G401.6 (cell line): Measurements from ENCODE around the gene NKPD1.

Experiments
- FAIRE-seq: peaks from 2 replicates; lab custom pipeline; 2012; peaks lifted over from hg19 to GRCh38; lab: Jason Lieb, UNC

NKPD1 gene

DNA sequence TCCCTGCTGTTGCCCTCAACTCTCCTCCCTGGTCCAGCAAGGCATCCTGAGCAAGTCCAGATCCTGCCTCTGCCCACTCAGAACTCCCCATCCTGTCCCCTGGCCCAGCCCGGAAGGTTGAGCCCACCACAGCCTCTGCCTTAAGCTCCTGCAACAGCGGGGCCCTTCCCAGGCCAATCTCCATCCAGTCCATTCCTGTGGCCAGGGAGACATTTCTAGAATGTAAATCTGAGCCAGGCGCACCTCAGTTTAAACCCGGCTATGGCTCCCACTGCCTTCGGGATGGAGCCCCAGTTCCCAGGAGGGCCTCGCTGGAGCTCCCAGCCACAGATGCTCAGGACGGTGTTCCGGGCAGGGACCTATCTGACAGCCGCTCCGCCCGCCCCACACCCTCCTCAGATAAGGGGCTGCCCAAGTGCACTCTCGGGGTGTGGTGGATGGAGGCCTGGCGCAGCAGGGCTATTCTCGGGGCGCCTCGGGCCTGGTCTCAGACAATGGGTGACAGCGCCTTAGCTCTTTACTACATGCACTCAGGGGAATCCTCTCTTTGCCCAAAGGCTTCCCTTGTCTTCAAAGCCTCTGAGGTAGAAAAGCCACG is 11.9 kb upstream of the NKPD1 start:
- FAIRE-seq = no peak

DNA sequence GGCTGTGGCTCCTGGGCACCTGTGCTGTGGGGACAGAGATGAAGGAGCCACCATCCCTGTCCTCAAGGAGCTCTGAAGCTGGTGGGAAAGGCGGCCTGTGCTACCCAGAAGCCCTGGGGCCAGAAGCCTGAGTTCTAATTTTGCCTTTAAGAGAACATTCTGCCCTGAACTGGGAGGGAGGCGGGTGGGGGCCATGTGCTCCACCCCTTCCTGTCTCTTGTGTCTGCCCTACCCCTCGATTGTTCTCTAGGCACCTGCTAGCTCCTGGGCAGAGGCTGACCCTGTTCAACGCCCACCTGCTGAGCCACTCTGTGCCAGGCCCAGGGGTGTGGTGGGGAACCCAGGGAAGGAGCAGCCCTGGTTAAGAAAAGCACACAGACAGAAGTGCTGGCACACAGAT is 11.4 kb upstream of the NKPD1 start:
- no peak for FAIRE-seq

DNA sequence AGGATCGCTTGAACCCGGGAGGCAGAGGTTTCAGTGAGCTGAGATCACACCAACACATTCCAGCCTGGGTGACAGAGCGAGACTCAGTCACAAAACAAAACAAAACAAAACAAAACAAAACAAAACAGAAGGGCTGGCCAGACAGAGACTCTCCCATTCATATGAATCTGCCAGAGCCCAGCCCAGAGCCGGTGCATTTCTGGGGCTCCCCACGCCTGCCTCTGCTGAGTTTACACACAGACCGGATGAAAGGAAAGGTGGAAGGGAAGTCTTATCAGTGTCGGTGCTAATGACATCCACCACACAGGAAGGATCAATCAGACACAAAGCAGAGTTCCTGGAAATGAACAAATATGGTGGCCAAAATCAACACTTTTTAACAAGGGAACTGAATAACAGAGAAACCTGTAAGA is 10.4 kb upstream of the NKPD1 start:
- no peak for FAIRE-seq

DNA sequence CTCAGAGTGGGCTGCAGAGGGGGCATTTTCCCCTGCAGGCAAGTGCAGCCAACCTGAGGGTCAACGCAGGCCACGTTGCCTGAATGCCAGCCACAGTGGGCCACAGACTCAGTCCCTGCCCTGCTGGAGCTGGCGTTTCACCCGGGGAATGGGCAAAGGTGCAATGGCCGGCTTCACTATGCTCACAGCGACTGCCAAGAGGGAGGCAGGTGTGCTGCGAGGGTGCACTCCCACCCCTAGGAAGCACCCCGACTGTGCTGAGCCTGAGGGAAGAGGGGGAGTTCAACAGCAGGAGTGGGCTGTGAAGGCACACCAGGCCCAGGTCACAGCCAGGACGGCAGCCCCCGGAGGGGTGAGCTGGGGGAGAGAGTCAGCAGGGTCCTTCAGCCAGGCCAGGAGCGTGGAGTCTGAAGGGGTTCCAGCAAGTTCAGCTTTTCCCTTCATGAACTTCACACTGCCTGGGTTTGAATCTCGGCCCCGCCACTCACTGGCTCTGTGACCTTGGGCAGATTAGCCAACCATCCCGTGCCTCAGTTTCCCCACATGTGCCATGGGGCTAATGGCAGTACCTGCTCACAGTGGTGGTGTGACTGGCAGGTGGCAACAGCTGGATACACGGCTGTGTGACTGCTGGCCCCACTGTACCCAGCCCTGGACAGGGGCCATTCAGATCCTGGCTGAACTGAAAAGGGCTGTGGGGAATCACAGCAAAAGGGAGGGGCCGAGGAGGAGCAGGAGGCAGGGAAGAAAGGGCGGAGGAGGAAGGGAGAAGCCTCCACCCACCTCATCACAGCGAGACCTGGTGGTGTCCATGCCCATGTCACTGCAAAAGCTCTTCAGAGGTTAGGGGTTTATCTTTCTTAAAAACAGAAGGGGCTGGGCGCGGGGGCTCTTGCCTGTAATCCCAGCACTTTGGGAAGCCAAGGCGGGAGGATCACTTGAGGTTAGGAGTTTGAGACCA is 9.6 kb upstream of the NKPD1 start:
- FAIRE-seq = no peak

DNA sequence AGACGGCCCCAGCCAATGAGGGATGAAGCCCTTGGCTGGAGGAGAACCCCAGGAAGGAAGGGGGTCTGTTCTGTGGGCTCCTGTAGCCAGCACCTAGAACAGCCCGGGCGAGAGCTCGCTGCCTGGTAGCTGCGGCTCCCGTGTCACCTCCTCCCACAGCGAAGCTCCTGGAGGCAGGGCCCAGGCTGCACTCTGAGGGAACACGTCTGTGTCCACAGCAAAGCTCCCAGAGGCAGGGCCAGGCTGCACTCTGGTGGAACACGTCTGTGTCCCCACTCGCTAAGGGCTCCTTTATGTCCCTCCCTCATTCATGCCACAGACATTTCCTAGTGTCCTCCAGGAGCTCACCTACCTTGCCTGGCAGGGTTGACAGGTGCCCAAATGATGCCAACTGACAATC is 8.8 kb upstream of the NKPD1 start:
- no peak for FAIRE-seq

DNA sequence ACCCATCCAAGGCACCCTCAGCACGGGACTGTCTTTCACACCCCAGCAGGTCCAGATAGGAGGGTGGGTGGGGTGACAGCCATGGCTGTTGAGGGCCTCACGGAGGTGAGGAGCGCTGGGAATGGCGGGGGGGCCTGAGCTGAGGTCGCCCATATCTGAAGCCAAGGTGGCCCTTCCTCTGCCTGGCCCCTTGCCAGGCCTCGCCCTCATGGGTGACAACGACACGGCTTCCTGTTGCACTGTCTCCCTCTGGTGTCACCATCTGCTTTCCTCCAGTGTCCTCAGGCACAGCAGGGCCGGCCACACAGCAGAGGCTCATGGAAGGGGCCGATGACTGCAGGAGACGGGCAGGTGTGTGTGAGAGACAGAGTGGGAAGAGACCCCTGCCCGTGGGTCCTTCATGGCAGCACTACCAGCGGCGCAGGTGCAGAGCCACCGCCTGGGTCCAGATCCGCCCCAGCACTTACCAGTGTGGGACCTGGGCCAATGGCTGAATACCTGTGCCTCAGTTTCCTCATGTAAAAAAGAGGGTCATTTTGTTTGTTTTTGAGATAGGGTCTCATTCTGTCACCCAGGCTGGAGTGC is 8.1 kb upstream of the NKPD1 start:
- FAIRE-seq = no peak

DNA sequence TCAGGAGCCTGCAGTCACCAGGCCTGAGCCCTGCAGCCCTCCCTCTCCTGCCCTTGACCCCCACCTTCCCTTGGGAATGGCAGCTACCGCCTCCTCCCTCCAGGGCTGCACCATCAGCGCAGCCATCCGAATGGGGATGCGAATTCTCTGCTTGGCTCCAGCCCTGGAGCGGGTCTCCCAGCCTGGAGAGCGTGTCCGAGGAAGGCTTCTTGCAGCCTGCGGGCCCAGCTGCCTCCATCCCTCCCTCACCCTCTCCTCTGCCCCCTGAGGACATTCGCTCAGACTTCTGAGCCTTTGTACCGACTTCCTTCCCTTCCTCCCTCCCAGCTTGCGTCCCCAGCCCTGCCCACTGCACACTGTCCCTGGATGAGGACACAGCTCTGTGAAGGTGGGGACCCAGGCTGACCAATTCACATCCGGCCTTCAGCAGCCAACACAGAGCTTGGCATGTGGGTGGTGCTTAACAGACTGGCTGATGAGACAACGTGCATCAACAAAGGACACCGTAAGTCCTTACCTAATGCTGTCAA is 6.0 kb upstream of the NKPD1 start:
- FAIRE-seq = no peak

DNA sequence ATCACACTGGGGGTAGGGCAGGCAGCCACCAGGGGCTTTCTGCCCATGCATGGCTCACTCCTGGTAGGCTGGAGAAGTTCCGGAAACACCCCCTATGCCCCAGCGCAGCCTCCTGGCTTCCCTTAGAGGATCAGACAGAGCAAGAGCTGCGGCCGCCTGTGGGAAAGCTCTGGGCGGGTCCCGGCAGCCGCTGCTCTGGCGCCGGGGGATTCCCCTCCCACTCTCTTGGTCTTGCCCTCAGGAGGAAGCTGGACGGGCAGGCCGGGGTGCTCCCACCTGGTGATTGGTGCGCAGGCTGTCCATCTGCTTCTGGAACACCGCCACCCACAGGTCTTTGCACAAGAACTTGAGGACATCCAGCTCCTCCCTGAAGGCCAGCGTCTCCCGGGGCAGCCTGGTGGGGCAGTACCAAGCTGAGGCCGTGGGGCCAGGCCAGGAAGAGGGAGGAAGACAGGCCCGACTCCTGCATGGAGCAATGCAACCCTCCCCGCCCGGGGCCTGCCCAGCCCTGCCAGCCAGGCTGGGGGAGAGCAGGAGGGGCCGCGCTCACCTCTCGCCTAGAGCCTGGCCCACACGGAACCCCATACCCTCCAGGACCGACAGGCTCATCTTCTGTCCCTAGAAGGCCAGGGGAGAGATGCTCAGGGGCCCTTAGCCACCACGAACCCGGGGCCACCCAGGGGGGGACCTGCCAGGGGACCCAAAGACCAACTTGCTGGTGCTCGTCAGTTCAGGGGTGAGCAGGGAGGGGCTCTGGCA is 4.0 kb upstream of the NKPD1 start:
- no peak for FAIRE-seq

DNA sequence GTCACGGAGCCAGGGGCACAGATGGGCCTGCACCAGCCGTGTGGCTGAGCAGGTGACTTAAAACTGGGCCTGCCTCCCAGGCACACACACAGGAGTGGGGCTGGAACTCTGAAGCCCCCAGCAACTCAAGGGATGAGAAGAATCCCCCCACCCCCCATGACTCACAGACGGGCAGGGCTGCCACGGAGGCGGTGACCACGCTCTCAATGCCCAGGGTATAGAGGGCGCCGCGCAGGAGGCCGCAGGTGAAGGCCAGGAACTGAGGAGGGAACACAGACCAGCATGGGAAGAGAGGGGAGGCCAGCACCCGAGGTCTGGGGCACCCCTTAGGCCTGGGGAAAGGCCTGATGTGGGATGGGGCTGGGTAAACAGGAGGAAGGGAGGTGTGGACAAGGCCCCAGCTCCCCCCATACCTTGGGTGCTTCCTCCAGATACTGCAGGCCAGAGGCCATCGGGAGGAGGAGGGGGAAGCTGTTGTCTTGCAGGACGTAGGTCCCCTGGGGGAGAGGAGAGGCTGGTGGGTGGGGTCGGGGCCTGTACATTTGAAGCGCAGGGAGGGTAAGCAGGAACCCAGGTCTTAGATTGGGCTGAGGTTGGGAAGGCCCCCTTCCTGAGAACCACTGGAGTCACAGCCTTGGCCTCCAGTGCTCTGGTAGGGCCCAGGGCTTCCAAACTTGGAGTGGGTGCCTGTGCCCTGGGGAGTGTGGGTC is 3.1 kb upstream of the NKPD1 start:
- no peak for FAIRE-seq

DNA sequence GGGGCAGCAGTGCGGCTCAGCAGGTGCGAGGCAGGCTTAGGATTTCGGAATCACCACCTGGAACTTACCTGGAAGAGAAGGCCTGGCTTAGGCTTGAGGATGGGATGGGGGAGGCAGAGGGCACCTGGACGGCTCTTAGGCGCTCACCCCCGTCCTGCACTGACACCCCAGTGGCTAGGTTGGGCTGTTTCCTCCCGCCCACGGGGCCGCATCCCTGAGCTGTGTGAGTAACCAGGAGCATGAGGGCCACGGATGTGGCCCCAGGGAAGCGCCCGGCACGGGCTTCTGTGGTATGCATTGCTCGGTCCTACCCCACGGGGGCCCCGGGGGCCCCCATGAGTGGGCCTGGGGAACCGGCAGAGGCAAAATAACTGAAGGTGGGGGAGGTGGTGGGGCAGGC is 2.4 kb upstream of the NKPD1 start:
- FAIRE-seq = no peak

DNA sequence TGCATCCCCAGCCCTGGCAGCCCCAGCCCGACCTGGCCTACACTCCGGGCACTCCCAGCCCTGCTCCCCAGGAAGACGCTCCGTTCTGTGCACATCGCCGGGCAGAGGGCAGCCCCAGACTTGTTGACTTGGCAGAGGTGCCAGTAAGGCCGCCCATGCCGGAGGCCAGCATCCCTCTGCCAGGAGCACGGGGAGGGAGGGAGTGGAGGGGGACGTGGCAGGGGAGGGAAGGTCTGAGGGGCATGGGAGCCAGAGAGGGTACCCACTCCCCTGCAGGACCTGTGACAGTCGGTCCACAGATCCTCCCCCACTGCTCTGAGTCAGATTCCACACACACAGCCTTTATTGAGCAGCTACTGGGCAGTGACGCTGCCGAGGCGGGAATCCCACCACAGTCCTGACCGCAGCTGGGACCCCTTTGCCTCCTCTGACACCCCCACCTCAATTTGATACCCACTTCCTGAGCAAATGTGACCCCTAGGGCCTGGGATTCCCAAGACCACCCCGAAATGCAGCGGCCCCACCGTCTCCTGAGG is 1.9 kb upstream of the NKPD1 start:
- no peak for FAIRE-seq

DNA sequence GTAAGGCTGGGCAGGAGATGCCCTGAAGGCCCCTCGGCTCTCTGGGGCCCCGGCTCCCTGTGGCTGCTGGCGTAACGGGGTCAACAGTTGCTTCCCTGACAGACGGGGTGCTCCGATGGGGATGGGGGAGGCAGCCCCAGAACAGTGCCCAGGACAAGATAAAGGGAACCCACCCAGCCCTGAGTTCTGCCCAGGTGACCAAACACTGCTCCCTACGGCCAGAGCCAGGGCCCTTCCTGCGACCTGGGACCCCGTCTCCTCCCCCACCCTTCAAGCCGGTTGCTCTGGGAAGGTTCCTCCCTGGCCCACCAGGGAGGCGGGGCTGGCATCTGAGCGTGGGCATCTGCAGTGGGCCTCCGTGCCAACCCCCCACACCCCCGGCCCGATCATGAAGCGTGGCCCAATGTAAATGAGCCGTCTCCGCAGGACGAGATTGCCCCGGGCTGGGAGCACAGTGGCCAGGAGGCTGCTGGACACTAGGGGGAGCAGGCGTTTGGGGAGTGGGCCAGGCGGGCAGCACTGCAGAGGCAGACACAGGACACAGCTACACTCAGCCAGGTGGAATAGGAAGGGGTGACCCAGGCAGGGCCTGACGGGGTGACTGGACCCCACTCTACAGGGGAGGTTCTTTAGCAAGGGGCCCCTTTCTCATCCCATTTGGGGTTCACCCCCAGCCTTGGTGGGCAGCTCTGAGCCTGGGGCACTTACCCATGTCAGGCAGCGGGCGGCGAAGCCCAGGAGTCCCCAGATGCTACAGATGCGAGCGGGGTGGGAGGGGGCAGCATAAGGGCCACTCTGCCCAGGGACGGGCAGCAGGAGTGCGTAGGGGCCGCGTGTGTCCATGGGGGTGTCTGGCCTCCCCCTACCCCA is 1.2 kb upstream of the NKPD1 start:
- FAIRE-seq = no peak

DNA sequence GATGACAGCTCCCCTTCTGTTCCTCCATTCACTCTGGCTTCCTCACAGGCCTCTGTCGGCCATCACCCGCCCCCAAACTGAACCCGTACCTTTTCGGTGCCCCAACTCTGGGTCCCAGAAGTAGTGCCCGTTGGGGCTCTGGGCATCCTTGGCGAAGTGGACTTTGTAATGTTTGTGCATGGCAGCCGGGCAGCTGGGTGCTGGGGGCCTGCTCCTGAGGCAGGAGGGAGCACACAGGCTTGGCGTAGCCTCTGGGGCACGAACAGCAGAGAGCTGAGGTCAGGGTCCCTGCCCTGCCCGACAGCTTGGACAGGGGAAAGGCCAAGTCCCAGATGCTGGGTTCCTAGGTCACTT is 834 bp downstream of the NKPD1 start:
- FAIRE-seq = no peak

DNA sequence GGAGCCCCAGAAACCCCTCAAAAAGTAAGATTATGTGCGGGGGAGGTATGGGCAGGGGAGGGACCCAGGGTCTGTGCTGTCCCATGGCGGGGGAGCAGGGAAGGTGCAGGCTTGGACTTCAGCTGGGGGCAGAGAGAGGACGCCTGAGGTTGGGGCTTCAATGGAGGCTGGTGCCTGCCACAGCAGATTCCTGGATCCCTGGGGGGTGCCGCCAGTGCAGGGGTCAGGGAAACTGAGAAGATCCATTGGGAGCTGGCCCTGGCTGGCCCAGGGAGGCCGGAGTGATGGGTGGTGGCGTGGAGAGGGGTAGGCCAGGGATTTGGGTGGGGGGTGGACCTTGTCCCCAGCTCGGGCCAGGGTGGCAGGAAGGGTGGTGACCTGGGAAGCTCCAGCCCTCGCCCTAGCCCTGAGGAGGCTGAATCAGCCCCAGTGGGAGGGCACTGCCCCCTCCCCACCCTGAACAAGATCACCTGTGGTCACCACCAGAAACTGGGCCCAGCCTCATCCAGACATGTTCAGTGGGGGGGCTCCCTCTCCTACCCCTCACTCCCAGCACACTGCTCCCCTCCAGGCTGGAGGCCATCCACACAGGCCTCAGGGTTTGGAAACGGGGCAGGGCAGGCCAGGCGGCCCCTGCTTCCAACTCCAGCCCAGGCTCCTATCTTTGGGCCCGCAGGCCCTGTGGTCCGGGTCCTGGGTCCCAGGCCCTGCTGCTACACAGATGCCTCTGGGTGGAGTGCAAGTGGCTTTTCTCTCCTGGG is 1.4 kb downstream of the NKPD1 start:
- no peak for FAIRE-seq

DNA sequence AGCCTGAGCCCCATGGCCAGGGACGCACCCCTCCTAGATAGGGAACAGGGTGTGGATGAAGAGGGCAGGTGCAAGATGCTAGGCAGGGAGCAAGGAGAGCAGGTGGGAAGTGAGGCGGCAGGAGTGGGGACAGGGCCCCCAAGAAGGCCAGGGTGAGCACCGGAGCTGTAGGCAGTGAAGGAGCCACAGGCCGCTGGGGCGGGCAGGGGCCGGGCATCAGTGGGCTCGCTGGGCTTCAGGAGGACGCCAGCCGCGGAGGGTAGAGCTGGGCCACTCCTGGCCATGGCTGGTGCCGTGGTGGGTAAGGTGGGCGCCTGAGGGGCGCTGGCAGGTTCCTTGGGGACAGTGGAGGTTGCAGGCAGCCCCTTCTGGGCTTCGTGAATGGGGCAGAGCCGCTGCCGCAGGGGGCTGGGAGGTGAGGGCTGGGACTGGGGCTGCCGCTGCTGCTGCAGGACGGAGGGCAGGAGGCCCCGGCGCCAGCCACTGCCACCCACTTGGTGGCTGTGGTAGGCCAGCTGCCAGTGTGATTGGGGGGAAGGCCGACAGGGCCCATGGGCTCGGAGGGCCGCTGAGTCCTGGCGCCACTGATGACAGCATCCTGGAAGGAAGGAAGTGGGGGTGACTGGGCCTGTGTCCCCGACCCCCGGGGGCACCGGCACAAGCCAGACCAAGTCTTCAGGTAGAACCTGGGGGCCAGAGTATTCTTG is 2.1 kb downstream of the NKPD1 start:
- FAIRE-seq = no peak

DNA sequence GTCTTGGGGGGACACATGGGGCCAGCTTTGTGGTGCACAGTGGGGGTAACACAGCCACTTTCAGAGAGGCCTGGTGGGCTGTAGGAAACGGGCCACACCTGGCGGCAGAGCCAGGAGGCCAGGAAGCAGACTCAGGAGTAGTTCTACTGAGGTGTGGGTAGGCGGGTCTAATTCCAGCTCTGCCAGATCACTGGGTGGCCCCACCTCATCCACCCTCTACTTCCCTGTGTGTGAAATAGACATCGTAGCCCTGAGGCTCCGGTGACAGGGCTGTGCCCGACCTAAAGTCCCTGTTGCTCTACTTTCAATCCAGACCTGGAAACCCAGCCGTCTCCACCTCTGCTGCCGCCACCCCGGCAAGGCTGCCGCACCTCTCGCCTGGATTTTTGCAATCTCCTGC is 4.0 kb downstream of the NKPD1 start:
- no peak for FAIRE-seq

DNA sequence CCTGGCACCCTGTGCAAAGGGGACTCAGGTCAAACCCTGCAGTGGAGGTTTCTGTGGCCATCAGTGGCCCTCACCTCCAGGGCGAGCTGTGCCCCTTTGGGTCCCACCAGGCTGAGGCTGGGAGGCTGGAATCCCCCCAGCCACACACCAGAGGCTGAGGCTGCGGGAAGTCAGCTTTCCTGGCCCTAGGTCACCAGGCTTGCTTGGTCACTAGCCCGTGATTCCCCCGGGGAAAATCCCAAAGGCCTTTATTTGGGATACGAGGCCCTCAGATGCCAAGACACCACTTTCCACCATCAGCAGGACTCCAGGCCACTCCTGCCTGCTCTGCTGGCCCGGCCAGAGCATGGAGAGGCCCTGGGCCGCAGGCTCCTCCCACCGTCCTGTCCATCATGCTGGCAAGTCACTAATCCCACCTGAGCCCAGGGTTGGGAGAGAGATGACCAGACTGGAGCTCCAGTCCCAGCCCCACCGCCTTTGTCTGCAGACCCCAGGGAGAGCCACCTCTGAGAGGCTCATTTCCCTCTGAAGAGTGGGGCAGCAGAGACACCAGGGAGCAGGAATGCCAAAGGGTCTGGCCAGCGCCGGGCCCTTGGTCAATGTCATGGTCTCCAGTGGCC is 4.7 kb downstream of the NKPD1 start:
- no peak for FAIRE-seq

DNA sequence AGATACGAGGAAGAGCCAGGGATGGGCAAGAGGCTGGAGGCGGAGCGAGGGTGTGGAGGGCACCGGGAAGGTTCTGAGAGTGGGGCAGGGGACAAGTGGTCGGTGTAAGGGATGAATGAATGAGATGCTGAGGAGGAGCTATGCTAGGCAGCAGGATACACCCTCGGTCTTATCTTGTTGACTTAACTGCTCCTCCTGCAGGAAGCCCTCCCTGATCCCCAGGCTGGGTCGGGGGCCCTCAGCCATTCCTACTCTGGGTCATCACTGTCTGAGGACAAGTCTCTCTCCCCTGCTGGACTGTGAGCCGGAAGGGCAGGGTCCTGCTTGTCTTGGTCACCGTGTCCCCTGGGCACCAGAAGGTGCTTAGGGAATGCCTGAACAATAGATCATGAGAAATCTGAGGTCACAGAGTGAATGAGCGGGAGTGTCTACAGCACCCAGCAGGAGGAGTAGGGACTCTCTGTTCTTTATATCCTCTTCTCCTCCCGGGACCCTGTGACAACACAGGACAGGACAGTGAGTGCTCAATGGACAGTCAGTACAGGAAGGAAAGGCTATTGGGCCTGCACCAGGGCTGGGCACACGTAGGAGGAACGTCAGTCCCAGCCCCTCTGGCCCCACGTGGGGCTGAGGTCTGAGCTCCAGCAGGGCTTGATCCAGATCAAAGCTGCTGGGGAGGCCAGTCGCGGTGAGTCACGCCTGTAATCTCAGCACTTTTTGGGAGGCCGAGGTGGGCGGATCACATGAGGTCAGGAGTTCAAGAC is 6.5 kb downstream of the NKPD1 start:
- no peak for FAIRE-seq
